Mucosa of descending colon (tissue), 3 donors: ENCODE data around the gene HIC1. TPM values are rescaled to one million over a fixed set of nuclear protein-coding genes. Genes with fewer than 3 reads are reported as not detected.

Source experiments
- ATAC-seq: fragments of 200-7000 bp; cut with Tn5 transposase; one replicate; pipeline ENCODE4 v1.9.1; 2020; ENCODE audit warnings: mild to moderate bottlenecking, moderate library complexity
- DNase-seq, 3 donors: peaks; one replicate each; pipeline ENCODE4 v3.0.0-alpha.2; 2020
- H3K36me3 ChIP-seq: fragments of 200-600 bp; one replicate; pipeline ENCODE4 v1.8.0; 2021; ENCODE audit warnings: low read depth, mild to moderate bottlenecking
- H3K4me1 ChIP-seq: fragments of 200-600 bp; one replicate; pipeline ENCODE4 v1.8.0; 2021; ENCODE audit warnings: low read depth, mild to moderate bottlenecking
- H3K4me3 ChIP-seq: fragments of 200-600 bp; one replicate; pipeline ENCODE4 v1.8.0; 2021; ENCODE audit warnings: mild to moderate bottlenecking
- H3K9me3 ChIP-seq: fragments of 200-600 bp; one replicate; pipeline ENCODE4 v1.8.0; 2021; ENCODE audit warnings: mild to moderate bottlenecking
- intact Hi-C, 2 donors: fragments of 100-400 bp; cut with DNase I in 1 of 2; cut with micrococcal nuclease in 1 of 2; formaldehyde crosslinking; loops; one replicate each; pipeline versions ENCODE4 v1.11.0 to v1.11.1; 2022; cut with DNase I, micrococcal nuclease
- total RNA-seq, 3 donors: library from RNA; stranded (reverse); fragmentation: NEBNext Ultra II Directional in 2 of 3; extraction: Animal tissue kit (Norgen Biotek cat#: 25700) in 2 of 3; gene quantifications; one replicate each; pipeline versions ENCODE4 v1.2.1 to v1.2.4, GENCODE V29; 2021 to 2023
- TF ChIP-seq, protein P1 (sequence below): fragments of 200-600 bp; IDR thresholded peaks from one replicate; pipeline ENCODE4 v1.8.0; 2022; ENCODE audit warnings: antibody characterized with exemption, mild to moderate bottlenecking
- donor health status: DM: no; HTN: no; CAD: no; lungs with moderate emphysema.
- donor health status: DM: no; HTN: no; CAD: no.
- donor health status: DM: no; HTN: yes; CAD: no.

Gene HIC1
- total RNA-seq, 3 donors from 2014 or later = 6.0 to 28.9 (median 13.5) TPM

- Histone ChIP-seq H3K36me3 (no peaks in the 10 kb centered on the region), H3K4me1 (peaks cover 10% of the 10 kb centered on the region), H3K9me3 (no peaks in the 10 kb centered on the region), H3K4me3 (no peak overlapping the region)
- intact Hi-C loops = no loop called here
- TF ChIP-seq, protein P1, sequence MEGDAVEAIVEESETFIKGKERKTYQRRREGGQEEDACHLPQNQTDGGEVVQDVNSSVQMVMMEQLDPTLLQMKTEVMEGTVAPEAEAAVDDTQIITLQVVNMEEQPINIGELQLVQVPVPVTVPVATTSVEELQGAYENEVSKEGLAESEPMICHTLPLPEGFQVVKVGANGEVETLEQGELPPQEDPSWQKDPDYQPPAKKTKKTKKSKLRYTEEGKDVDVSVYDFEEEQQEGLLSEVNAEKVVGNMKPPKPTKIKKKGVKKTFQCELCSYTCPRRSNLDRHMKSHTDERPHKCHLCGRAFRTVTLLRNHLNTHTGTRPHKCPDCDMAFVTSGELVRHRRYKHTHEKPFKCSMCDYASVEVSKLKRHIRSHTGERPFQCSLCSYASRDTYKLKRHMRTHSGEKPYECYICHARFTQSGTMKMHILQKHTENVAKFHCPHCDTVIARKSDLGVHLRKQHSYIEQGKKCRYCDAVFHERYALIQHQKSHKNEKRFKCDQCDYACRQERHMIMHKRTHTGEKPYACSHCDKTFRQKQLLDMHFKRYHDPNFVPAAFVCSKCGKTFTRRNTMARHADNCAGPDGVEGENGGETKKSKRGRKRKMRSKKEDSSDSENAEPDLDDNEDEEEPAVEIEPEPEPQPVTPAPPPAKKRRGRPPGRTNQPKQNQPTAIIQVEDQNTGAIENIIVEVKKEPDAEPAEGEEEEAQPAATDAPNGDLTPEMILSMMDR = no peak
- DNase-seq (no peak), ATAC-seq (no peak)
Measured at GRCh38 chr17:2106308-2106955, 51.5 kb downstream of the HIC1 start.

- ATAC-seq (no peak), DNase-seq (no peak)
- Histone ChIP-seq H3K4me1 (peaks cover 4% of the 10 kb centered on the region), H3K4me3 (no peak overlapping the region), H3K9me3 (no peaks in the 10 kb centered on the region), H3K36me3 (no peaks in the 10 kb centered on the region)
- TF ChIP-seq, protein P1 = no peak
- intact Hi-C loops = no loop called here
Measured at GRCh38 chr17:2107050-2107449, 52.1 kb downstream of the HIC1 start.

- TF ChIP-seq, protein P1 = no peak
- intact Hi-C loops = no loop called here
- peak; percentile 36 for ATAC-seq
Measured at GRCh38 chr17:2107506-2107905, 52.6 kb downstream of the HIC1 start.

GRCh38 chr17:2108170-2108569, 53.3 kb downstream of the HIC1 start:
- H3K9me3 ChIP-seq = no peaks in the 10 kb centered on the region
- no peaks in the 10 kb centered on the region for H3K36me3 ChIP-seq
- ATAC-seq (no peak), DNase-seq (no peak)
- H3K4me3 ChIP-seq = no peak overlapping the region
- intact Hi-C loops = no loop called here
- TF ChIP-seq, protein P1 = no peak
- peaks cover 4% of the 10 kb centered on the region for H3K4me1 ChIP-seq

More at GRCh38 chr17:2107506-2107905, 52.6 kb downstream of the HIC1 start:
- H3K36me3 ChIP-seq = no peaks in the 10 kb centered on the region
- H3K9me3 ChIP-seq = no peaks in the 10 kb centered on the region
- DNase-seq = no peak
- peaks cover 4% of the 10 kb centered on the region for H3K4me1 ChIP-seq
- H3K4me3 ChIP-seq = no peak overlapping the region

DNA sequence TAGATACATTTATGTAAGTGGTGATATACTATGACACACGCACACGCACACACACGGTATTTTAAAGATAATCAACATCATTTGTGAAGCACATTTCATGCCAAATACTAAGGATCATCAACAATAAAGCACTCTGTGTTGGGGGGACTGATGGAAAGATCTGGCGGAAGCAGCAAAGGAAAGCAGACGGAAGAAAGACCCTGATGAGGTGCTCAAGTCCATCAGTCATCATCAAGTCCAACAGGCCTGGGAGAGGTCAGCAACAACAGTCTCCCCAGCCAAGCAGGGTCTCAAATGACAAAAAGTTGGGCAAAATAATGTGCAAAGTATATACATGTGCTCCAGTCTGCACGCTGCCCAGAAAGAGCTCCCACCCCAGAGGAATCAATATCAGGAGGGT, 55.5 kb downstream of the HIC1 start:
- intact Hi-C loops = no loop called here
- TF ChIP-seq, protein P1 = no peak
- Histone ChIP-seq H3K4me3 (no peak overlapping the region), H3K36me3 (no peaks in the 10 kb centered on the region), H3K4me1 (peaks cover 4% of the 10 kb centered on the region), H3K9me3 (no peaks in the 10 kb centered on the region)
- ATAC-seq (no peak), DNase-seq (no peak)

GRCh38 chr17:2111691-2112090, 56.8 kb downstream of the HIC1 start:
- no peak for ATAC-seq
- Histone ChIP-seq H3K36me3 (no peaks in the 10 kb centered on the region), H3K9me3 (no peaks in the 10 kb centered on the region), H3K4me1 (no peaks in the 10 kb centered on the region), H3K4me3 (no peak overlapping the region)
- TF ChIP-seq, protein P1 = no peak
- intact Hi-C loops = no loop called here
- no peak for DNase-seq
